ENCODE measurements around the gene TMA16.

The TMA16 gene

GRCh38 chr4:163540977-163541376 is 46.5 kb downstream of the TMA16 start:
- ChIA-PET CTCF (interaction anchor here (1.1 kb wide), 1 partner anchor 15 kb away, joined by 4 read pairs; no protein-coding TSS in a partner anchor), POLR2A (interaction anchor here (0.6 to 3.7 kb wide), 2 partner anchors 47 to 872 kb away, joined by 3 to 23 read pairs; partner anchors contain the start of gene TMA16)
- no peak for DNase-seq (ENCODE audit: extremely low spot score)
- TF ChIP-seq SUZ12 (IDR thresholded peaks at IDR 0.05) (no peak), ELF4 (IDR thresholded peaks at IDR 0.05) (no peak), SP1 (IDR thresholded peaks at IDR 0.05) (no peak), BHLHE40 (IDR thresholded peaks at IDR 0.05; ENCODE audit: borderline replicate concordance) (no peak), PKNOX1 (IDR thresholded peaks at IDR 0.05) (no peak), FOXK2 (IDR thresholded peaks at IDR 0.05) (no peak), HDGF (IDR thresholded peaks at IDR 0.05; ENCODE audit: borderline replicate concordance) (no peak), ARNT (IDR thresholded peaks at IDR 0.05) (no peak), FOXA1 (IDR thresholded peaks at IDR 0.05) (no peak), FOXM1 (IDR thresholded peaks at IDR 0.05; ENCODE audit: borderline replicate concordance) (no peak), NFRKB (IDR thresholded peaks at IDR 0.05) (no peak), TARDBP (IDR thresholded peaks at IDR 0.05) (no peak)

GRCh38 chr4:163542275-163542674 is 47.8 kb downstream of the TMA16 start:
- ChIA-PET POLR2A (interaction anchor here (1.1 to 3.7 kb wide), 2 partner anchors 48 to 210 kb away, joined by 3 to 23 read pairs; partner anchors contain the start of genes NPY1R and TMA16), CTCF (interaction anchor here (0.5 to 1.6 kb wide), 2 partner anchors 22 to 55 kb away, joined by 5 to 6 read pairs; no protein-coding TSS in a partner anchor)

GRCh38 chr4:163544407-163545038 is 50.0 kb downstream of the TMA16 start:
- no peak for TF ChIP-seq NFRKB (IDR thresholded peaks at IDR 0.05)
- no peak for TF ChIP-seq TARDBP (IDR thresholded peaks at IDR 0.05)
- TF ChIP-seq CTBP1 (IDR thresholded peaks at IDR 0.05; ENCODE audit: borderline replicate concordance): no peak
- no peak for TF ChIP-seq ZNF384 (IDR thresholded peaks at IDR 0.05)
- TF ChIP-seq ELF4 (IDR thresholded peaks at IDR 0.05): no peak
- POLR2A ChIA-PET: interaction anchor here (3.7 kb wide), 1 partner anchor 50 kb away, joined by 23 read pairs; the partner anchor contains the start of gene TMA16
- CTCF ChIA-PET: interaction anchor here (1.0 kb wide), 2 partner anchors 11 to 38 kb away, joined by 3 read pairs; no protein-coding TSS in a partner anchor
- peak; percentile 73 for DNase-seq (ENCODE audit: extremely low spot score)

More at GRCh38 chr4:163542275-163542674, 47.8 kb downstream of the TMA16 start:
- TF ChIP-seq FOXM1 (IDR thresholded peaks at IDR 0.05; ENCODE audit: borderline replicate concordance) (no peak), SP1 (IDR thresholded peaks at IDR 0.05) (no peak), ARNT (IDR thresholded peaks at IDR 0.05) (no peak), ZNF384 (IDR thresholded peaks at IDR 0.05) (no peak), L3MBTL2 (conservative IDR thresholded peaks at IDR 0.05) (no peak), PKNOX1 (IDR thresholded peaks at IDR 0.05) (no peak), FOXK2 (IDR thresholded peaks at IDR 0.05) (no peak), CTBP1 (IDR thresholded peaks at IDR 0.05; ENCODE audit: borderline replicate concordance) (no peak), TARDBP (IDR thresholded peaks at IDR 0.05) (no peak), LEF1 (IDR thresholded peaks at IDR 0.05; ENCODE audit: borderline replicate concordance) (no peak), BHLHE40 (IDR thresholded peaks at IDR 0.05; ENCODE audit: borderline replicate concordance) (no peak), ELF4 (IDR thresholded peaks at IDR 0.05) (no peak), NFRKB (IDR thresholded peaks at IDR 0.05) (no peak), SUZ12 (IDR thresholded peaks at IDR 0.05) (no peak), HDGF (IDR thresholded peaks at IDR 0.05; ENCODE audit: borderline replicate concordance) (no peak), FOXA1 (IDR thresholded peaks at IDR 0.05) (no peak)
- no peak for DNase-seq (ENCODE audit: extremely low spot score)

- peak; percentile 38 for DNase-seq (ENCODE audit: extremely low spot score)
These were observed 54.2 kb downstream of the TMA16 start for GRCh38 chr4:163548481-163549243.

More at GRCh38 chr4:163548481-163549243, 54.2 kb downstream of the TMA16 start:
- TF ChIP-seq SUZ12 (IDR thresholded peaks at IDR 0.05): no peak
- TF ChIP-seq CTBP1 (IDR thresholded peaks at IDR 0.05; ENCODE audit: borderline replicate concordance): no peak
- TF ChIP-seq TARDBP (IDR thresholded peaks at IDR 0.05): no peak
- TF ChIP-seq ZNF384 (IDR thresholded peaks at IDR 0.05): no peak
- no peak for TF ChIP-seq ARNT (IDR thresholded peaks at IDR 0.05)
- TF ChIP-seq L3MBTL2 (conservative IDR thresholded peaks at IDR 0.05): no peak
- no peak for TF ChIP-seq FOXK2 (IDR thresholded peaks at IDR 0.05)
- no peak for TF ChIP-seq FOXA1 (IDR thresholded peaks at IDR 0.05)
- no peak for TF ChIP-seq NFRKB (IDR thresholded peaks at IDR 0.05)
- no peak for TF ChIP-seq FOXM1 (IDR thresholded peaks at IDR 0.05; ENCODE audit: borderline replicate concordance)
- no peak for TF ChIP-seq HDGF (IDR thresholded peaks at IDR 0.05; ENCODE audit: borderline replicate concordance)
- no peak for TF ChIP-seq SP1 (IDR thresholded peaks at IDR 0.05)
- TF ChIP-seq BHLHE40 (IDR thresholded peaks at IDR 0.05; ENCODE audit: borderline replicate concordance): no peak
- no peak for TF ChIP-seq PKNOX1 (IDR thresholded peaks at IDR 0.05)
- TF ChIP-seq LEF1 (IDR thresholded peaks at IDR 0.05; ENCODE audit: borderline replicate concordance): no peak
- no peak for TF ChIP-seq ELF4 (IDR thresholded peaks at IDR 0.05)
- CTCF ChIA-PET: interaction anchor here (0.7 to 3.2 kb wide), 4 partner anchors 9 to 1199 kb away, joined by 3 to 10 read pairs (median 4); no protein-coding TSS in a partner anchor
- POLR2A ChIA-PET: interaction anchor here (1.0 to 3.0 kb wide), 2 partner anchors 54 to 55 kb away, joined by 5 to 11 read pairs; partner anchors contain the start of gene TMA16
